ENCODE results near the gene GABARAPL1. TPM values are rescaled to one million over a fixed set of nuclear protein-coding genes. Genes with fewer than 3 reads are reported as not detected.

The GABARAPL1 gene
- total RNA-seq, result 100 to 1,000 TPM in 2 of 7 donors, 10 to 100 TPM in 5; 53.1 to 139 (median 96.1) TPM
- 100 to 1,000 TPM in 1 of 2 donors, 10 to 100 TPM in 1; 58.7 to 186 TPM for polyA plus RNA-seq
- long read RNA-seq, donor 1, transcript GABARAPL1-201 (4 exons, 1,957 nt), result major isoform, 153 of 167 reads
- long read RNA-seq, donor 1, partial matches to known transcripts, result 2 of 167 reads
- long read RNA-seq, donor 1, other reads (novel, unspliced or antisense), result 6 of 167 reads
- long read RNA-seq, donor 2, transcript GABARAPL1-201 (4 exons, 1,957 nt), result major isoform, 16 of 19 reads
- long read RNA-seq, donor 2, partial matches to known transcripts, result 0 of 19 reads
- long read RNA-seq, donor 2, other reads (novel, unspliced or antisense), result 0 of 19 reads
- long read RNA-seq, donor 3, transcript GABARAPL1-201 (4 exons, 1,957 nt), result major isoform, 33 of 44 reads
- long read RNA-seq, donor 3, partial matches to known transcripts, result 3 of 44 reads
- long read RNA-seq, donor 3, other reads (novel, unspliced or antisense), result 8 of 44 reads

- Histone ChIP-seq H3K4me1 (ENCODE audit: insufficient read depth) (peaks cover 5% of the 10 kb centered on the region), H3K27me3 (no peaks in the 10 kb centered on the region), H3K4me3 (peak within 1 kb of the TSS; percentile 89), H3K36me3 (no peaks in the 10 kb centered on the region), H3K9me3 (no peaks in the 10 kb centered on the region), H3K27ac (peak within 1 kb of the TSS; percentile 97 to 100)
- intact Hi-C loops (cut with DNase I), result loop anchor here in 3 of 4 donors (1.0 to 10.0 kb wide), 4 partner anchors 152 to 1518 kb away; partner anchors contain the start of genes RIMKLB (in 1 of the 3) and YBX3 (in 1 of the 3)
- DNase-seq, result peak; percentile 89 to 94 (median 93)
- 0 to 1% (median 1%) methylated on average over 35 of the region's 35 CpGs for WGBS, 3 donors
- peak; percentile 68 for TF ChIP-seq POLR2A (IDR thresholded peaks at IDR 0.05)
- TF ChIP-seq EP300 (IDR thresholded peaks at IDR 0.05), result no peak
- peak in 1 of 3 donors; percentile 22 for TF ChIP-seq CTCF (IDR thresholded peaks at IDR 0.05)
Observed at GRCh38 chr12:10212739-10213131, at the start of gene GABARAPL1. Gene GABARAPL1 (plus strand): TSS chr12:10212877. CDS start chr12:10213130, 253 bp downstream.

GRCh38 chr12:10163084-10163483 is 49.6 kb upstream of the GABARAPL1 start:
- intact Hi-C loops (cut with DNase I), result no loop called here
- WGBS, 3 donors, result 85 to 89% (median 87%) methylated on average over 3 of the region's 3 CpGs

GRCh38 chr12:10165421-10165820 is 47.3 kb upstream of the GABARAPL1 start:
- no peak for DNase-seq
- intact Hi-C loops (cut with DNase I), result no loop called here
- 3 to 44% (median 43%) methylated on average over 1 of the region's 1 CpG for WGBS, 3 donors
- Histone ChIP-seq H3K27ac (no peak overlapping the region), H3K27me3 (no peaks in the 10 kb centered on the region), H3K4me3 (no peak overlapping the region), H3K4me1 (ENCODE audit: insufficient read depth) (no peaks in the 10 kb centered on the region), H3K36me3 (no peaks in the 10 kb centered on the region), H3K9me3 (no peaks in the 10 kb centered on the region)
- TF ChIP-seq EP300 (IDR thresholded peaks at IDR 0.05) (no peak), POLR2A (IDR thresholded peaks at IDR 0.05) (no peak), CTCF (IDR thresholded peaks at IDR 0.05) (no peak)

More at GRCh38 chr12:10163084-10163483, 49.6 kb upstream of the GABARAPL1 start:
- no peak overlapping the region for H3K4me3 ChIP-seq
- no peaks in the 10 kb centered on the region for H3K4me1 ChIP-seq (ENCODE audit: insufficient read depth)
- H3K27ac ChIP-seq, result no peak overlapping the region
- TF ChIP-seq POLR2A (IDR thresholded peaks at IDR 0.05) (no peak), EP300 (IDR thresholded peaks at IDR 0.05) (no peak), CTCF (IDR thresholded peaks at IDR 0.05) (no peak)
- no peak for DNase-seq
- H3K36me3 ChIP-seq, result no peaks in the 10 kb centered on the region
- no peaks in the 10 kb centered on the region for H3K9me3 ChIP-seq
- no peaks in the 10 kb centered on the region for H3K27me3 ChIP-seq

GRCh38 chr12:10167599-10167998 is 45.1 kb upstream of the GABARAPL1 start:
- 58 to 63% (median 60%) methylated on average over 5 of the region's 5 CpGs for WGBS, 3 donors
- no peak overlapping the region for H3K4me3 ChIP-seq
- H3K27me3 ChIP-seq, result no peaks in the 10 kb centered on the region
- DNase-seq, result no peak
- TF ChIP-seq POLR2A (IDR thresholded peaks at IDR 0.05) (no peak), EP300 (IDR thresholded peaks at IDR 0.05) (no peak), CTCF (IDR thresholded peaks at IDR 0.05) (no peak)
- intact Hi-C loops (cut with DNase I), result no loop called here
- H3K9me3 ChIP-seq, result no peaks in the 10 kb centered on the region
- no peaks in the 10 kb centered on the region for H3K4me1 ChIP-seq (ENCODE audit: insufficient read depth)
- no peaks in the 10 kb centered on the region for H3K36me3 ChIP-seq
- no peak overlapping the region for H3K27ac ChIP-seq
